GM12874 (cell line): ENCODE data around the gene MAMDC2.

Source experiments
- CTCF ChIP-seq: IDR thresholded peaks from 2 replicates; pipeline ENCODE4 v1.5.1; 2011; ENCODE audit warnings: low read depth, mild to moderate bottlenecking, control low read depth, low read length, moderate library complexity; ENCODE audit not compliant: insufficient read depth

Gene MAMDC2

GRCh38 chr9:70220216-70220615, 176.6 kb downstream of the MAMDC2 start:
- no peak for TF ChIP-seq CTCF

DNA sequence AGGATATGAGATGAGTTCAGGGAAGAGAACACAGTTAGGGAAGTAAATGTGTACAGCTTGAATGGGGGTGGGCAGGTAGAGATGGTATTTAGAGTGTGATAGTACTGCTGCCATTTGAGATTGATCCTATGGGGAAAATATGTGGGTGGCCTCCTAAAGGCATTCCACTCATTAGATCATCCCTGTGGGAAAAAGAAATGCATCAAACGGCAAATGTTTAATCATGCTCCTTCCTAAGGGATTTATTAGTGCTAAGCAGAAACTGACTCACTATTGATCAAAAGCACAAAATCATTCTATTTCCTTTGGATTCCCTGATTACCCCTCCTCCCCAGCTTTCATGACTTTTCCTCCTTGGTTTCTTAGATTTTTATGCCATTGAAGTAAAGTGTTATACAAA, 178.7 kb downstream of the MAMDC2 start:
- no peak for TF ChIP-seq CTCF

- TF ChIP-seq CTCF = no peak
Measured at GRCh38 chr9:70228118-70228517, 184.5 kb downstream of the MAMDC2 start.

GRCh38 chr9:70228611-70229010, 185.0 kb downstream of the MAMDC2 start:
- TF ChIP-seq CTCF = no peak

- TF ChIP-seq CTCF = no peak
Measured at GRCh38 chr9:70229026-70229425, 185.4 kb downstream of the MAMDC2 start.

- TF ChIP-seq CTCF = no peak
Measured at GRCh38 chr9:70229579-70229978, 185.9 kb downstream of the MAMDC2 start.

- no peak for TF ChIP-seq CTCF
Measured at GRCh38 chr9:70232476-70232875, 188.8 kb downstream of the MAMDC2 start.

DNA sequence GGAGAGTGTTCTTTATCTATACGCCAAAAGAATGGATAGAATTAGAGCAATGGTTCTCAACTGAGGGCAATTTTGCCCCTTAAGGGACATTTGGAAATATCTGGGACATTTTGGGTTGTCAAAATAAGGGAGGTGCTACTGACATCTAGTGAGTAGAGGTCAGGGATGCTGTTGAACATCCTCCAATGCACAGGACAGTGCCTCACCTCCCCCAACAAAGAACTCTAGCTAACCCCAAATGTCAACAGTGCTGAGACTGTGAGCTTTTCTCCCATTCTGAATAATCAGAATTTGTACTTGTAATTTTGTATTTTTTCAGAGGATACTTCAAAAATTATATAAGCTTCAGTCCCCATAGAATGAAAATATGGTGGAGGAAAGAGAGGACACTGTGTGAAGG, 206.6 kb downstream of the MAMDC2 start:
- no peak for TF ChIP-seq CTCF
